Measurements from ENCODE around the gene HBG2.

DNA sequence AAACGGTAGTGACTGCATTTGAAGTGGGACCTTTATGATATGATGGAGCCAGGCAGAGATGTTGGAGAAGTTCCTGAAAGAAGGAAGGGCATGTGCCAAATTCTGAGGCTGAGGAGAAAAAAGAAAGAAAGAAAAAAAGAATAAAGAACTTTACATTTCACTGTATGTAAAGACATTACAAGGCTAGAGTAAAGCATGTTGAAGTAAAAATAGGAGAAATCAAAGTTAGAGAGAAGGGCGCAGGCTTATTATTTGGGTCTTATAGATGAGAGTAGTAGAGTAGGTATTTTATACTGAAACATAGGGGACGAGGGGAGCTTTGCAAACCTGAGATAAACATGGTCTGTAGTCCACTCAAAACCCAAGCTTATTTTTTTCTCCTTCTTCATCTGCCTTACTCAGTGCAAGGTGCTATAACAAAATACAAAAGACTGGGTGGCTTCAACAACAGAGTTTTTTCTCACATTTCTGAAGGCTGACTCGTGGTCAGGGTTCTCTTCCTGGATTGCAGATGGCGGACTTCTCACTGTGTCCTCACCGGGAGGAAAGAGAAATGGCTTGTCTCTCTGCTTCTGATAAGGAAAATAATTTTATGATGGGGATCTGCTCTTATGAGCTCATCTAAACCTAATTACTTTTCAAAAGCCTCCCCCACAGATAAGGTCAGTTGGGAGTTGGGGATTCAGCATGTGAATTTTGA is 7.7 kb downstream of the HBG2 start:
- no peak for TF ChIP-seq FOXK2 (IDR thresholded peaks at IDR 0.05)
- TF ChIP-seq ELF4 (IDR thresholded peaks at IDR 0.05), result no peak
- TF ChIP-seq CTBP1 (IDR thresholded peaks at IDR 0.05; ENCODE audit: borderline replicate concordance), result no peak
- no peak for TF ChIP-seq ZNF384 (IDR thresholded peaks at IDR 0.05)
- TF ChIP-seq SP1 (IDR thresholded peaks at IDR 0.05), result no peak
- no peak for TF ChIP-seq SUZ12 (IDR thresholded peaks at IDR 0.05)
